ENCODE data around the gene ADAM19.
"Not testable (repeated sequence)": the region's sequence is repeated elsewhere in the genome, so short reads cannot be mapped to it uniquely, and the experiment has no call there.

ADAM19 gene

GRCh38 chr5:157513182-157513581 is 62.4 kb downstream of the ADAM19 start:
- DNase-seq, result no peak

- DNase-seq, result peak; percentile 91
Observed at GRCh38 chr5:157511651-157512644, 63.6 kb downstream of the ADAM19 start.

DNA sequence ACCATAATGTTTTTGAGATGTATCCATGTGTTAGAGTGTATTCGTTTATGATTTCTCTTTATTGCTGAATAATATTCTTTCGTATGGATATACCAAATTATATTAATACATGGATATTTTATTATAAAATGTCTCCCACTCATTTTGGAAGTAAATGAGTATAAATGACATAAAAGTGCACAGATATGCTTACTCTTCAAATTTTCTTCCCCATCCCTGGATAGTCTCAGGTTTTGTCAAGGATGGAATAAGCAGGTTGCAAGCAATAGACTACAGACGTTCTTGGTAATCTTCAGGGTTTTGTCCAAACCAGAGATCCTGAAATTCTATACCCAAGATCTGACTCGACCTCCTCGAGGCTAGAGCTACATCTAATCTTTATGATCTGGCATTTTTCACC is 64.9 kb downstream of the ADAM19 start:
- no peak for DNase-seq

GRCh38 chr5:157509587-157509986 is 66.0 kb downstream of the ADAM19 start:
- DNase-seq, result no peak

DNA sequence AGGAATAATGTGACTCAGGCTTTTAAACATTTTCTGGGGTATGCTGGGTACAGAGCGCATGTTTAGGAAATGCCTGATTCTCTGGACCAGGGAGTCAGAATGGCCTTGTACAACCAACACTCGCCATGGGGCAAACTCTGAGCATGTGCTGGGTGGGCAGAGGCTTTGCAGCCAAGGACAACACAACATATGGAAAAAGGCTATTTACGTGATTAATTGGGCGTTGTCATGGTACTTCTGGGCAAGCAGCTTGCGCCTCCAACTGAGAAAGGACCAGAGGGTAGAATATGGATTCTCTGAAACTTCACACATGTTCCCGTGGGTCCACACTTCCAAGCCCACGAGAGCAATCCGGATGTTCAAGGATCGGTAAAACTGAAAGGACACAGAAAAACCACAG is 66.5 kb downstream of the ADAM19 start:
- DNase-seq, result no peak

GRCh38 chr5:157506981-157507780 is 68.4 kb downstream of the ADAM19 start:
- DNase-seq, result no peak

- DNase-seq, result no peak
Observed at GRCh38 chr5:157506066-157506590, 69.4 kb downstream of the ADAM19 start.

- DNase-seq, result no peak
Observed at GRCh38 chr5:157505496-157505895, 70.1 kb downstream of the ADAM19 start.

- DNase-seq, result no peak
Observed at GRCh38 chr5:157504053-157504452, 71.5 kb downstream of the ADAM19 start.

- DNase-seq, result peak; percentile 56
Observed at GRCh38 chr5:157502143-157502647, 73.4 kb downstream of the ADAM19 start.

DNA sequence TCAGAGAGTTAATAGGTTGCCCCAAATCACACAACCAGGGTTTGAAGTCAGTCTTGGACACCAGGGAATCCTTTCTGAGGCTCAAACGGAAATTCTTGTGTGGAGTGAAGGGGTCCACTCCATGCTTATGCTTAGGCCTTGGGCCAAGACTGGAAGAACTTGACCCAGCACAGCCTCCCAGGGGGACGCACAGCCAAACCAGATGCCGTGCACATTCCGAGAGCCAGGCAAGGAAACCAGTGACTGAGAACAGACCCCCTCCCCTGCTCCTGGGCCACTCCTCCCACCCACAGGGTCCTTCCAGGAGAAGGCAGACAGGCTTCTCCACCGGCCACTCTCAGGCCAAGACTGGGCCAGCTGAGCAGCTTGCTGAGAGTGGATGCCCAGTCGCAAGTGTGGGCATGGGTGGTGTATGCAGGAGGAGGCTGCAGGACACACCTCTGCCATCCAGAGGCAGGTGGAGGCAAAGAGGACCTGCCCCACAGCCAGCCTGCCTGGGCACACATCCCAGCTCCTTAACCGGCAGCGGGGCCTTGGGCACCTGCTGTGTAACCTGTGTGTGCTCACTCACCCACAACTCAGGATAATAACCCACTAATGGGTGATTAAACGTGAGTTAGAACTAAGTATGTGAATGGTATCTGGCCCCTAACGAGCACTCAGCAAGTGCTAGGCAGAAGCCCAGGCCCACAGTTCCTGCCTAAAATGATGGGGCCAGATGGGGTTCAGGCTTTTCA is 77.5 kb downstream of the ADAM19 start:
- DNase-seq, result no peak

- no peak for DNase-seq
Observed at GRCh38 chr5:157496864-157497263, 78.7 kb downstream of the ADAM19 start.

GRCh38 chr5:157494178-157494832 is 81.3 kb downstream of the ADAM19 start:
- DNase-seq, result no peak

DNA sequence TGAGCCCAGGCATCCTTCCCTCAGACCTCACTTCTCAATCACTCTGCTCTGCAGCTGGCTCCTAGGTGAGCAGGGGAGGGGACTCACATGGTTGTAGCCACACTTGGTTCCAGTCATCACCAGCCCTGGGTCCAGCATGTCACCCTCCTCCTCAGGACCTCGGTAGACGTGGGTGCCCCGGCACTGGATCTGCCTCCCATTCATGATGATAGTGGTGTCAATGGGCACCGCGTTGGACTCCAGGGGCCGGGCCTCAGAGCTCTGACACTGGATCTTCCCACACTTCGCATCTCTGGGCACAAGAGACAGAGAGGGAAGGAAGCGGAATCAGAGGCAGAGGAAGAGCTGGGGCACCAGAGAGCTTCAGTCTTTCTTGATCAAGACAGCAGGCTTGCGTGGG is 82.7 kb downstream of the ADAM19 start:
- no peak for DNase-seq

- DNase-seq, result no peak
Observed at GRCh38 chr5:157491471-157491995, 84.0 kb downstream of the ADAM19 start.

DNA sequence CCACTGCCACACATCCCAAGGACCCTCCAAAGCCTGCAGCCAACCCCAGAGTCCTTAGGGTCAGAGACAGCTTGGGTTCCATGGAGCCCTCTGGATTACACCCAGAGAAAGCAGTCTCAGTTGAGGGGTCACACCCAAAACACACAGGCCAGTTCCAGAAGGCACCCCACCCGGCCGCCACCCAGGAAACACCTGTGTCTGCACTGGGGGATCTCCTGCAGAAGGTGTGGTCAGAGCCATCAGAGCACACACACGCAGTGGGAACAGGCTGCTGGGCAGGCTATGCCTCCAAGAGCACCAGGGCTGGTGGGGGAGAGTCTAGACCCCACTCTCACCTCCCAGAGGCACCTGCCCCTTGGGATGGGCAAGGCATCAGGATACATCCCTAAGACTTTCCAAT is 88.2 kb downstream of the ADAM19 start:
- no peak for DNase-seq

GRCh38 chr5:157486861-157487260 is 88.7 kb downstream of the ADAM19 start:
- no peak for DNase-seq

DNA sequence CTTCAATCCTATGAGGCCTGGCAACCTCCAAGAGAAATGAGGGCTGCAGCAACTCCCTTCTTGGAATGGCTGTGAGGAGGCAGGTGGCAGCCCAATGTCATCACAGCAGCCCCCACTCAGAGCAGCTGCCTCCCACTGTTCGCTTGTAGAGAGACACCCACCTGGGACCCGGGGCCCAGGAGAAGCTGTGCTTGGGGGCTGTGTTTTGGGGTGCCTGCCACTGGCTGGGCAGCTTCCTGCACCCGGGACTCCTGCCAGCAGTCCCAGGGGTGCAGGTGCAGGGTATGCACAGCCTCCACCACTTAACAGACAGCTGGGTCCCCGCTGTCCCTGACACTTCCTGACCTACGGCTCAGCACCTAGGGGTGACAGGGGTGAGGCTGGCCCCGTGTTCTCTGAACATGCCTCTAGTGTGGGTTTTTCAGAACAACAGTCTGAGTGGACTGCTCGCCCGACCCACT is 89.3 kb downstream of the ADAM19 start:
- DNase-seq, result no peak

DNA sequence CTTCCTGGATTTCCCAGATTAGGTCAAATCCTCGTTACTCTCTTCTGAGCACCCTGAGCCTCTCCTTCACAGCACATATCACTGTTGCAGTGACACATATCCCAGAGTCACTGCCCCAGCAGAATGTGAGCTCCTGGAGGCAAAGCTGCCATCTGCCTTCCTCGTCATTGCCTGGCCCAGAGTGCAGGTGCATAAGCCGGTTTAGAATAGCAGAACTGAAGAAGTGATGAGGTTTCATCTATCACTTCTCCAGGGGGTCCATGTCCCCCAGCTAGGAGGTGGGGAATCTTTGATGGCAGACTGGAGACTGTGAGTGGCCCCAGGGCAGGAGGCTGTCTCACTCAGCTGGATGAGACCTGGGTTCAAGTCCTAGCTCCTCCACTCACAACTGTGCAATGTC is 89.8 kb downstream of the ADAM19 start:
- DNase-seq, result no peak

- DNase-seq, result no peak
Observed at GRCh38 chr5:157485340-157485739, 90.2 kb downstream of the ADAM19 start.

DNA sequence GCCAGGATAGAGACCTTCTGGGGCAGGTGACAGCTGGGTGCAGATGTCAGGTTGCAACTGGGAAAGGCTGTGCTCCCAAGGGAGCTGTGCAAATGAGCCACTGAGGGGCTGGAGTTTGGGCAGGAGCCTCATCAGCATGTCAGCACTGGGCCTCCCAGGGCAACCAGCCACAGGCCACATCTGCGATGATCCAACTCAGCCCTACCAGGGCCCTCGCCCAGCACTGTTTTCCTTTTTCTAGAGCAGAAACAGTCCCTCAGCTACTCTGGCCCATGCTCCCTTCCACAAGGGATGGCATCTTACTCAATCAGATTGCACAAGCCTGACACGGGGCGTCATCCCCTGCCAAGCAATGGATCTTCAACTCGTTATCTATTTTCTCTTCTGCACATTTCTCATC is 90.8 kb downstream of the ADAM19 start:
- DNase-seq, result no peak

DNA sequence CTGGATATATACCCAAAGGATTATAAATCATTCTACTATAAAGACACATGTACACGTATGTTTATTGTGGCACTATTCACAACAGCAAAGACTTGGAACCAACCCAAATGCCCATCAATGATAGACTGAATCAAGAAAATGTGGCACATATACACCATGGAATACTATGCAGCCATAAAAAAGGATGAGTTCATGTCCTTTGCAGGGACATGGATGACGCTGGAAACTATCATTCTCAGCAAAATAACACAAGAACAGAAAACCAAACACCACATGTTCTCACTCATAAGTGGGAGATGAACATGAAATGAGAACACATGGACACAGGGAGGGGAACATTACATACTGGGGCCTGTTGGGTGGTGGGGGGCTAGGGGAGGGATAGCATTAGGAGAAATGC is 92.9 kb downstream of the ADAM19 start:
- not testable (repeated sequence) for DNase-seq
